GM23338 (cell line): ENCODE data around the gene MUCL3. TPM values are rescaled to one million over a fixed set of nuclear protein-coding genes. Genes with fewer than 3 reads are reported as not detected.
A peak's percentile ranks its signal among the peaks of the same experiment; 100 is the strongest.

ENCODE experiments used
- ATAC-seq: fragments of 200-7000 bp; cut with Tn5 transposase; 3 replicates; pipeline ENCODE4 v1.9.1; 2020
- DNase-seq: peaks from one replicate; pipeline ENCODE4 v3.0.0-alpha.2; 2015; ENCODE audit warnings: low spot score
- H2AFZ ChIP-seq: fragments of 200-600 bp; sonication (generic); 2 replicates; pipeline ENCODE4 v1.8.0; 2016; ENCODE audit warnings: antibody characterized with exemption, mild to moderate bottlenecking, moderate library complexity
- H3F3A ChIP-seq: fragments of 200-600 bp; sonication (generic); replicated peaks from 2 replicates; pipeline ENCODE4 v1.8.0; 2017; ENCODE audit warnings: antibody characterized with exemption, mixed run types, low read depth
- H3K27ac ChIP-seq: fragments of 200-600 bp; sonication (generic); 2 replicates; pipeline ENCODE4 v1.6.1; 2016; ENCODE audit warnings: low read depth
- H3K27me3 ChIP-seq: fragments of 200-600 bp; sonication (generic); 2 replicates; pipeline ENCODE4 v1.8.0; 2016; ENCODE audit warnings: mild to moderate bottlenecking, mixed run types, moderate library complexity; ENCODE audit not compliant: insufficient read depth
- H3K36me3 ChIP-seq: fragments of 200-600 bp; sonication (generic); 2 replicates; pipeline ENCODE4 v1.8.0; 2016; ENCODE audit warnings: mild to moderate bottlenecking; ENCODE audit not compliant: insufficient read depth
- H3K4me1 ChIP-seq: fragments of 200-600 bp; sonication (generic); 2 replicates; pipeline ENCODE4 v1.8.0; 2016; ENCODE audit warnings: mild to moderate bottlenecking, moderate library complexity; ENCODE audit not compliant: insufficient read depth
- H3K4me2 ChIP-seq: fragments of 200-600 bp; sonication (generic); 2 replicates; pipeline ENCODE4 v1.7.1; 2017; ENCODE audit warnings: mixed run types
- H3K4me3 ChIP-seq: fragments of 200-600 bp; sonication (generic); 2 replicates; pipeline ENCODE4 v1.6.1; 2016; ENCODE audit warnings: mixed run types
- H3K79me2 ChIP-seq: fragments of 200-600 bp; sonication (generic); replicated peaks from 2 replicates; pipeline ENCODE4 v1.8.0; 2017; ENCODE audit warnings: mild to moderate bottlenecking; ENCODE audit not compliant: insufficient read depth
- H3K9me2 ChIP-seq: fragments of 200-600 bp; sonication (generic); 2 replicates; pipeline ENCODE4 v1.8.0; 2017; ENCODE audit not compliant: insufficient read depth
- H4K20me1 ChIP-seq: fragments of 200-600 bp; sonication (generic); replicated peaks from 2 replicates; pipeline ENCODE4 v1.8.0; 2017; ENCODE audit warnings: mild to moderate bottlenecking; ENCODE audit not compliant: insufficient read depth
- H3K27ac Mint-ChIP-seq: 2 replicates; pipeline ENCODE4 v1.8.0; 2020; ENCODE audit warnings: inconsistent platforms, mild to moderate bottlenecking, moderate library complexity, mixed read lengths
- H3K27me3 Mint-ChIP-seq: 3 replicates; pipeline ENCODE4 v1.8.0; 2022; ENCODE audit warnings: low read depth, mild to moderate bottlenecking, moderate library complexity, mixed read lengths, inconsistent platforms; ENCODE audit not compliant: insufficient read depth, poor library complexity
- H3K36me3 Mint-ChIP-seq: 3 replicates; pipeline ENCODE4 v1.8.0; 2021; ENCODE audit warnings: low read depth, mild to moderate bottlenecking, inconsistent platforms, moderate library complexity, mixed read lengths
- H3K4me1 Mint-ChIP-seq: 3 replicates; pipeline ENCODE4 v1.8.0; 2020; ENCODE audit warnings: mild to moderate bottlenecking, inconsistent platforms, mixed read lengths
- H3K4me3 Mint-ChIP-seq: 3 replicates; pipeline ENCODE4 v1.8.0; 2021; ENCODE audit warnings: moderate library complexity, mild to moderate bottlenecking, inconsistent platforms, mixed read lengths
- H3K9me3 Mint-ChIP-seq: 3 replicates; pipeline ENCODE4 v1.8.0; 2020; ENCODE audit warnings: moderate library complexity, mild to moderate bottlenecking, inconsistent platforms, mixed read lengths
- EZH2 ChIP-seq: fragments of 200-600 bp; sonication (generic); IDR thresholded peaks from one replicate; pipeline ENCODE4 v1.8.0; 2017; ENCODE audit warnings: antibody characterized with exemption, mild to moderate bottlenecking, low read depth; ENCODE audit not compliant: unreplicated experiment
- EZH2phosphoT487 ChIP-seq: fragments of 200-600 bp; sonication (generic); IDR thresholded peaks from one replicate; pipeline ENCODE4 v1.8.1; 2018; ENCODE audit warnings: antibody characterized with exemption; ENCODE audit not compliant: unreplicated experiment
- JUNB ChIP-seq: IDR thresholded peaks from one replicate; pipeline ENCODE4 v1.6.1; 2016; ENCODE audit warnings: antibody characterized with exemption; ENCODE audit not compliant: unreplicated experiment
- NANOG ChIP-seq: IDR thresholded peaks from 2 replicates; pipeline ENCODE4 v1.6.1; 2016; ENCODE audit warnings: antibody characterized with exemption, borderline replicate concordance
- STAT1 ChIP-seq: IDR thresholded peaks from one replicate; pipeline ENCODE4 v1.6.1; 2016; ENCODE audit warnings: antibody characterized with exemption; ENCODE audit not compliant: unreplicated experiment
- ZNF114 ChIP-seq: fragments of 250-450 bp; sonication (Bioruptor Pico); IDR thresholded peaks from 2 replicates; pipeline ENCODE4 v1.5.0; 2020; ENCODE audit warnings: mild to moderate bottlenecking, moderate library complexity
- ZNF331 ChIP-seq: fragments of 250-450 bp; sonication (Bioruptor Pico); IDR thresholded peaks from 2 replicates; pipeline ENCODE4 v1.5.0; 2020; ENCODE audit warnings: low read depth, mild to moderate bottlenecking, moderate library complexity
- polyA plus RNA-seq: library from polyadenylated mRNA; unstranded; fragments of >200 nt; fragmentation: Nextera tagmentation; extraction: Ambion mirVana; gene quantifications from 2 replicates; pipeline ENCODE4 v1.2.1, GENCODE V29; 2016
- total RNA-seq: library from RNA; depleted of rRNA; stranded (reverse); fragments of >200 nt; shearing (Covaris generic); gene quantifications from 2 replicates; pipeline ENCODE4 v1.2.3, GENCODE V29; 2014
- TF ChIP-seq, protein P1 (sequence below): IDR thresholded peaks from one replicate; pipeline ENCODE4 v1.6.1; 2018; ENCODE audit warnings: antibody characterized with exemption; ENCODE audit not compliant: unreplicated experiment
- TF ChIP-seq, protein P2 (sequence below): IDR thresholded peaks from 2 replicates; pipeline ENCODE4 v1.6.1; 2016; ENCODE audit warnings: antibody characterized with exemption
- TF ChIP-seq, protein P3 (sequence below), 2 experiments: fragments of 200-600 bp in 1 of 2; sonication (generic) in 1 of 2; conservative IDR thresholded peaks; 2 replicates each; pipeline versions ENCODE4 v1.5.1 to v1.6.1; 2016 to 2017; ENCODE audit warnings: antibody characterized with exemption in 2 of 2, low read depth in 2 of 2, mild to moderate bottlenecking in 2 of 2, moderate library complexity in 1 of 2

The MUCL3 gene
- total and polyA plus RNA-seq, 2 experiments from 2014 or later: 0.32 TPM; not detected in 1

- TF ChIP-seq, protein P1, sequence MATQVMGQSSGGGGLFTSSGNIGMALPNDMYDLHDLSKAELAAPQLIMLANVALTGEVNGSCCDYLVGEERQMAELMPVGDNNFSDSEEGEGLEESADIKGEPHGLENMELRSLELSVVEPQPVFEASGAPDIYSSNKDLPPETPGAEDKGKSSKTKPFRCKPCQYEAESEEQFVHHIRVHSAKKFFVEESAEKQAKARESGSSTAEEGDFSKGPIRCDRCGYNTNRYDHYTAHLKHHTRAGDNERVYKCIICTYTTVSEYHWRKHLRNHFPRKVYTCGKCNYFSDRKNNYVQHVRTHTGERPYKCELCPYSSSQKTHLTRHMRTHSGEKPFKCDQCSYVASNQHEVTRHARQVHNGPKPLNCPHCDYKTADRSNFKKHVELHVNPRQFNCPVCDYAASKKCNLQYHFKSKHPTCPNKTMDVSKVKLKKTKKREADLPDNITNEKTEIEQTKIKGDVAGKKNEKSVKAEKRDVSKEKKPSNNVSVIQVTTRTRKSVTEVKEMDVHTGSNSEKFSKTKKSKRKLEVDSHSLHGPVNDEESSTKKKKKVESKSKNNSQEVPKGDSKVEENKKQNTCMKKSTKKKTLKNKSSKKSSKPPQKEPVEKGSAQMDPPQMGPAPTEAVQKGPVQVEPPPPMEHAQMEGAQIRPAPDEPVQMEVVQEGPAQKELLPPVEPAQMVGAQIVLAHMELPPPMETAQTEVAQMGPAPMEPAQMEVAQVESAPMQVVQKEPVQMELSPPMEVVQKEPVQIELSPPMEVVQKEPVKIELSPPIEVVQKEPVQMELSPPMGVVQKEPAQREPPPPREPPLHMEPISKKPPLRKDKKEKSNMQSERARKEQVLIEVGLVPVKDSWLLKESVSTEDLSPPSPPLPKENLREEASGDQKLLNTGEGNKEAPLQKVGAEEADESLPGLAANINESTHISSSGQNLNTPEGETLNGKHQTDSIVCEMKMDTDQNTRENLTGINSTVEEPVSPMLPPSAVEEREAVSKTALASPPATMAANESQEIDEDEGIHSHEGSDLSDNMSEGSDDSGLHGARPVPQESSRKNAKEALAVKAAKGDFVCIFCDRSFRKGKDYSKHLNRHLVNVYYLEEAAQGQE: no peak
- TF ChIP-seq ZNF331 (CRISPR knock-in tag) (no peak), NANOG (no peak), ZNF114 (no peak)
- TF ChIP-seq, protein P2, sequence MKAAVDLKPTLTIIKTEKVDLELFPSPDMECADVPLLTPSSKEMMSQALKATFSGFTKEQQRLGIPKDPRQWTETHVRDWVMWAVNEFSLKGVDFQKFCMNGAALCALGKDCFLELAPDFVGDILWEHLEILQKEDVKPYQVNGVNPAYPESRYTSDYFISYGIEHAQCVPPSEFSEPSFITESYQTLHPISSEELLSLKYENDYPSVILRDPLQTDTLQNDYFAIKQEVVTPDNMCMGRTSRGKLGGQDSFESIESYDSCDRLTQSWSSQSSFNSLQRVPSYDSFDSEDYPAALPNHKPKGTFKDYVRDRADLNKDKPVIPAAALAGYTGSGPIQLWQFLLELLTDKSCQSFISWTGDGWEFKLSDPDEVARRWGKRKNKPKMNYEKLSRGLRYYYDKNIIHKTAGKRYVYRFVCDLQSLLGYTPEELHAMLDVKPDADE: no peak
Observed at GRCh38 chr6:31001281-31001888, 60.6 kb downstream of the MUCL3 start (continued).

DNA sequence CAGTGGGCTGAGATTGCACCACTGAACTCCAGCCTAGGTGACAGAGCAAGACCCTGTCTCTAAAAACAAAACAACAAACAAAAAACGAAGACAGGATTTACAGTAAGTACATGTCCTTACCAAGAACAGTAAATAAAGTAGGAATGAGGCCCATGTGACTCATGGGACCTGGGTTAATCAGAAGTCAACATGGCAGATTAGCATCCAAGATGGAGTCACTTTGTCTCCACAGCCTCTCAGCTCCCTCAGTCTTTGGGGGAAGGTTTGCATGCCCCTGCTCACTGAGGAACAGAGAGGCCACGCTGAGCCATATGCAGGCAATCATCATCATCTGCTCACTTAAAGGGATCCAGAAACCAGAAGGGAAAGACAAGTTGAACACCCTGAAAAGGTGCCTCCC lies 61.7 kb downstream of the MUCL3 start:
- Histone ChIP-seq H3K4me2 (no peak overlapping the region), H2AFZ (peak overlapping the region; percentile 52; the same call in 1 of the 2 replicates), H3K27me3 (no peaks in the 10 kb centered on the region), H3K4me3 (no peak overlapping the region), H3K36me3 (no peaks in the 10 kb centered on the region), H3K4me1 (no peaks in the 10 kb centered on the region), H3K27ac (no peak overlapping the region), H4K20me1 (no peaks in the 10 kb centered on the region), H3K9me2 (peaks cover 3% of the 10 kb centered on the region), H3F3A (no peaks in the 10 kb centered on the region), H3K79me2 (no peaks in the 10 kb centered on the region)
- Mint-ChIP-seq H3K36me3 (0 out of 3 replicates have a peak, but pooled peaks cover 3% of the 10 kb centered on the region), H3K4me1 (no peaks in the 10 kb centered on the region; the same call in 2 of the 3 replicates), H3K4me3 (no peak overlapping the region), H3K27me3 (peaks cover 4% of the 10 kb centered on the region), H3K9me3 (no peaks in the 10 kb centered on the region), H3K27ac (no peak overlapping the region)
- no peak for DNase-seq
- no peak for ATAC-seq
- TF ChIP-seq ZNF114 (no peak), NANOG (no peak), STAT1 (no peak), EZH2 (no peak), JUNB (no peak), EZH2phosphoT487 (no peak), ZNF331 (CRISPR knock-in tag) (no peak)
- TF ChIP-seq, protein P1: no peak
- TF ChIP-seq, protein P3, sequence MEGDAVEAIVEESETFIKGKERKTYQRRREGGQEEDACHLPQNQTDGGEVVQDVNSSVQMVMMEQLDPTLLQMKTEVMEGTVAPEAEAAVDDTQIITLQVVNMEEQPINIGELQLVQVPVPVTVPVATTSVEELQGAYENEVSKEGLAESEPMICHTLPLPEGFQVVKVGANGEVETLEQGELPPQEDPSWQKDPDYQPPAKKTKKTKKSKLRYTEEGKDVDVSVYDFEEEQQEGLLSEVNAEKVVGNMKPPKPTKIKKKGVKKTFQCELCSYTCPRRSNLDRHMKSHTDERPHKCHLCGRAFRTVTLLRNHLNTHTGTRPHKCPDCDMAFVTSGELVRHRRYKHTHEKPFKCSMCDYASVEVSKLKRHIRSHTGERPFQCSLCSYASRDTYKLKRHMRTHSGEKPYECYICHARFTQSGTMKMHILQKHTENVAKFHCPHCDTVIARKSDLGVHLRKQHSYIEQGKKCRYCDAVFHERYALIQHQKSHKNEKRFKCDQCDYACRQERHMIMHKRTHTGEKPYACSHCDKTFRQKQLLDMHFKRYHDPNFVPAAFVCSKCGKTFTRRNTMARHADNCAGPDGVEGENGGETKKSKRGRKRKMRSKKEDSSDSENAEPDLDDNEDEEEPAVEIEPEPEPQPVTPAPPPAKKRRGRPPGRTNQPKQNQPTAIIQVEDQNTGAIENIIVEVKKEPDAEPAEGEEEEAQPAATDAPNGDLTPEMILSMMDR (conservative IDR thresholded peaks at IDR 0.05; ENCODE audit: low read depth in 2 of 2): no peak
